Stimulated activated CD8-positive, alpha-beta memory T cell treated with anti-CD3 and anti-CD28 coated beads, Interleukin-15, amount 100 ng/mL, for 48 hours (primary cell): Measurements from ENCODE around the gene VPS37B.
A peak's percentile ranks its signal among the peaks of the same experiment; 100 is the strongest.

Experiments
- DNase-seq, 2 donors: peaks; one replicate each; pipeline ENCODE4 v3.0.0-alpha.2; 2020; ENCODE audit warnings: low read depth in 2 of 2

VPS37B gene

DNA sequence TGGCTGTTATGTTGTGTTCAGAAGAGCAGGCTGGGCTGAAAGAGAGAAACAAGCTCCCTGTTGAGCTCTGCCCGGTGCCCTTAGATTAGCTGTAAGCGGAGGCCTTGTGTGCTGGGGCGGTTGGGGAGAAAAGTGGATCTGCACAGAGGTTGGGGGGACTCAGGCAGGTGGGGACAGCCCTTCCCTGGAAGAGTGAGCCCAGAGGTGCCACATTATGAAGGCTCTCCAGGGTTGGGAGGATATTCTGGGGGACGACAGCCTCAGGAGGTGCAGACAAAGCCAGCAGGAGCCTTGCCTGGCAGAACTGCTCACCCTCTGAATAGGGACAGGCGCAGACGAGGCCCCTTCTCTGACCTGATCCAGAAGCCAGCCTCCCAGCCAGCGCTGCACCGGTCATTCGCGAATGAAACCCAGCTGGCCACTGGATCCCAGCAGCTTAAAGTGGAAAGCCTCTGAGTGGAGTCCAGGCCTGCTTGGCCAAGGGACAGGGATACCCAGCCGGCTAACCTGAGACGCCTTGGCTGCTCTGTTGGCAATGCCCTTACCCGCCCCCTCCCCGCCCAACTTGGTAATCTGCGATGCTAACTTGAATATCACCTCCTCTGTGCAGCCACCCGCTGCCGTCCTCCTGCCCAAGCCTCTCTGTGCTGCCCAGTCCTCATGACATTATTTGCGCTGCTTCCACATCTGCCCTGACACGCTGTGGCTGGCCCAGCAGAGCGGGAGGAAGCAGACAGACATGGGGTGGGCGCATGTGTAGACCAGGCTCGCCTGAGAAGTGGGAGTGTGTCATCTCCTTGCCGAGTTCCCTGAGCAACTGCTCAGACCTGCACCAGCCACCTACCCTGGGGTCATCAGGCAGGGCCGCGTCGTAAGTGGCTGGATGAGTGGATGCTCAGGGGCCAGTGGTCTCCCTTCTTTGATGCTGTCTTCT lies 55.1 kb downstream of the VPS37B start:
- no peak for DNase-seq

- DNase-seq: no peak
Observed at GRCh38 chr12:122839907-122840554, 55.9 kb downstream of the VPS37B start.

DNA sequence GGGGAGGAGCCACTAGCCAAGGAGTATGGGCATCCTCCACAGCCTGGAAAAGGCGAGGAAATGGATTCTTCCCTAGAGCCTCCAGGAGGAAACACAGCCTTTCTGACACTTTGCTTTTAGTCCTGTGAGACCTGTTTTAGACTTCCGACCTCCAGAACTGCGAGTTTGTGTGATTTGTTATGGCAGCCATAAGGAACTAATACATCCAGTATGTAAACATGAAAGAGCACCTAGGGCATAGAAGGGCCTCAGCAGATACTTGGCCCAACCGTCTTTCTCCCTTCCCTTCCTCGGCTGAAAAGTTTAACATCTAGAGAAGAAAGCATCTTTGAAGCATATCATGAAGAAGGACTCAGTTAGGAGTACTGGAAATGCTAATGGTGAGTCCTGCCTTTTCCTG lies 57.1 kb downstream of the VPS37B start:
- no peak for DNase-seq

DNA sequence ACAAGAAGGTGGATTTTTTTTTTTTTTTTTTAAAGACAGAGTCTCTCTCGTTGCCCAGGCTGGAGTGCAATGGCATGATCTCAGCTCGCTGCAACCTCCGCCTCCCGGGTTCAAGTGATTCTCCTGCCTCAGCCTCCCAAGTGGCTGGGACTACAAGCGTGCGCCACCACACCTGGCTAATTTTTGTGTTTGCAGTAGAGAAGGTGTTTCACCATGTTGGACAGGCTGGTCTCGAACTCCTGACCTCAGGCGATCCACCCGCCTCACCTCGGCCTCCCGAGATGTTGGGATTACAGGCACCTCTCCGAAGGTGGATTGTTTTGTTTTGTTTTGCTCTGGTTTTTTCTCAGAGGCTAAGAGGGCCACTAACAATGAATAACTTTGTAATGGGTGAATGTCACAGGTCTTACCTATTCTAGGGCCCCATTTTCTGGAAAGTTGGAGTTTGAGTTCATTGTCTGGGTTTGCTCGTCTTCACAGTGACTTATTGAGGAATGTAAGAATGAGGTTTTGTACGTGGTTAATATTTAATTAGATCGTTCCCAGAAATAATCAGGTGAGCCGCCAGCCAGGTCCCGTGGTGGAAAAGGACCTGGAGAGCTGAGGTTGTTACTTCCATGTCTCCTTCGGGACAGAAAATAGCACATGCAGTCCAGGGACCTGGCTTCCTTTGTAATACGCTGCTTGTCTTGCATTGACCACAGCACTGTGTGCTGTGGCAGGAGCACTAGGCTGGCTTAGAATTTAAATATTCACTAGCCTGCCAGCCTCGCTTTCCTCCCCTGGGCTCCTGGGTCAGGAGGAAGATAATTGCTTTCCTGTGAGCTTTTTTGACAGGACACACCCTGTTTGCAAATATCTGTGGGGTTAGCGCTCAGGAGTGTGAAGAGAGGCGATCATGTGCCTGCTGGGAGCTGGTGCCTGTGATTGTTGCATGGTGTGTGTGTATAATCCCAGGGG lies 58.3 kb downstream of the VPS37B start:
- no peak for DNase-seq

DNA sequence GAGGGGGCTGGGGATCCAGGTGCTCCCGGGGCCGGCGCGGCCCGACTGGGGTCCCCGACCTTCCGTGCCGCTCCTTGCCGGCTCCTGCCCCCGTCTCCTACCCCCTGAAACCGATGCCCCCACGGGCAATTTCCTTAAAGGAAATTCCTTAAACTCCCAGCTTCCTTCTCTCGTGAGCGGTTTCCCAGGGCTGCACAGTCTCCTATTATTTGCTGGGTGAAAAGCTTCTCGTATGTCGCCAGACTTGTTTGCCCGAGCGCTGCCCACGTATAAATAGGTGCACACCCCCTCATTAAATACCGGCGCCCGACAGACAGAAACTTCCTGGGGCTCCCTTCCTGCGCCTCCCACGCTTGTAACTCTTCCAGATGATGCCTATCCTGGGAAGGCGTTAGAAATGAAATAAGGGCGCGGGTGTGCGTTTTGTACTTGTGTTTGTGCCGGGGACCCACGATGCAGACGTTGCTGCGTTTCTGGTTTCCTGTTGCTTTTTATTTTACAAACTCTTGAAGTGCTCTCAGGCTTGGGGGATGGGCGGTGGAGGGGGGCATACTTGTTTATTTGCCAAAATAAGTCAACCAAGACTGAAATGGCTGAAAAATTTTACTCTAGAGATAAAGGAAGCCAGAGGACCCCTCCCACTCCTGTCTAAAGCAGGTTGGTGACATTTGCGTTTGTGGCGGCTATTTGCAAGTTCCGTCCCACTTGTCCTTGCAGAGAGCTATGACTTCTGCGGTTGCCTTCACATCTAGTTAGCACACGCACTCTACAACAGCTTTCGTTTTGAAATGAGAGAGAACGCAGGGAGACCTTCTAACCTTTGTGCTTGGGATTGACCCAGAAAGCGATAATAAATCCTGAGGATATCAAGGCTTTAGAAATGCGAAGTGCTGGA lies 59.6 kb downstream of the VPS37B start:
- peak in 1 of 2 donors; percentile 28 for DNase-seq

DNA sequence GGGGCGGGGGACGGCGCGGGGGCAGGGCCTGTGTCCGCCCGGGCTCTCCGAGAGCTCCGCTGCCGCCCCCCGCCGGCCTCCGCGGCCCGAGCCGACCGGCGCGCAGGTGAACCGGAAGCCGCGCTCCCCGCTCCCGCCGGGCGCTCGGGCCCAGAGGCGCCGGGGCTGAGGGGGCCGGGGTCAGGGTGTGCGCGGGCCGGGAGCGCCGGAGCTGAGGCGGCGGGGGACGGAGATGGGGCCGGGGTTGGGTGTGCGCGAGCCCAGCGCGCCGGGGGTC lies 60.2 kb downstream of the VPS37B start:
- no peak for DNase-seq

GRCh38 chr12:122834921-122835749 lies 60.8 kb downstream of the VPS37B start, which contains the start of gene HIP1R:
Gene HIP1R (plus strand): TSS chr12:122835457. CDS start chr12:122835551, 94 bp downstream.
- DNase-seq: peak; percentile 28 to 32

DNA sequence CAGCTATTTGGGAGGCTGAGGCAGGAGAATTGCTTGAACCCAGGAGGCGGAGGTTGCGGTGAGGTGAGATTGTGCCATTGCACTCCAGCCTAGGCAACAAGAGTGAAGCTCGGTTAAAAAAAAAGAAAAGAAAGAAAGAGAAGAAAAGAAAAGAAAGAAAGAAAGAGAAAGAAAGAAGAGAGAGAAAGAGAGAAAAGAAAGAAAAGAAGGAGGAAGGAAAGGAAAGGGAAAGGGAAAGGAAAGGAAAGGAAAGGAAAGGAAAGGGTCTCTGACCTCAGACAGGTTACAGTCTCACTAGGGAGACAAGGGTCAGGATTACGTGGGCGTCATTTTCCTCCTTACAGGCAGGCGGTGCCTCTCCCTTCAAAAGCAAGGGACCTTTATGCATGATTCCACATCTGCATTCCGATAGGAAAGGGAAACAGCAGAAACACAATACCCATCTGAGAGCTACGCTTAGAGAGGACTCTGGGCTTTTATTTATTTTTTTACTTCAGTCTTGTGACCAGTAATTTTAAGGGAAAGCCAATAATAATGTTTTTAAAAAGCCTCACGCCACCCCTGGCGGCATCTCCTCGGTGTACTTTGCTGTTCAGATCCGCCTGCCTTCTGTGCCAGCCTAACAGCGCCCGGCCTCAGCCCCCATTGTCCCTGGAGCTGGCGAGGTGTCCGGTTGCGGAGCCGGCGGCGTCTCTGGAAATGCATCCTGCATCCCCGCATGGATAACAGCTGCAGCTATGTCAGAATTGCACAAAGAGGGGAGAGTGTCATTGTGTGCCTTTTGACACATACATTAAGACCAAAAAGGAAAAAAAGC lies 61.6 kb downstream of the VPS37B start:
- no peak for DNase-seq

DNA sequence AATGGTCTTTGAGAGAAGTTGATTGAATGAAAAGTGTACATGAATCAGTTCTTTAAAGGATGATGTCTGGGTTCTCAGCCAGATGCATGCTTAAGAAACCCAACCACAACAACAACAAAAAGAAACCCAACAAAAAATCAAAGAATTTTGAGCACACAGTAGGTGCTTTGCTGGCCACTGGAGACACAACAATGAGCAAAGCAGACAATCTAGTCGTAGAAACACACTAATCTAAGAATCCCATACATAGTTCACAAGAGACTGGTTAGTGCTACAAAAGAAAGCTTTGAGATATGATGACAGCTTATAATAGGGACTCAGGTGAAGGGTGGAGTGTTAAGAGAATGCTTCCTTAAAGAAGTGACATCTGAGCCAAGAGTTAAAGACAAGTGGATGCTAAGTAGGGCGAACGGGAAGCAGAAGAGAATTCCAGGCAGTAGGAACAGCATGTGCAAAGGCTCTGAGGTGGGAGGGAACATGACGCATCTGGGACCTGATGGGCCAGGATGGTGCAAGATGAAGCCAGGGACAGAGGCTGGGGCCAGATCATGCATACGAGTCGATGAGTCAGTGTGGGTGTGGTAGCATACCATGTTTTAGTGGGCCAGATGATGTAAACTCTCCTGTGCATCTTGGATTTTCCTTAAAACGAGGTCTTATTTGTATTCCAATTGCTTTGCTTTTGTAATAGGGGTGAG lies 65.3 kb downstream of the VPS37B start:
- no peak for DNase-seq

GRCh38 chr12:122827258-122827657 lies 68.7 kb downstream of the VPS37B start:
- DNase-seq: no peak

DNA sequence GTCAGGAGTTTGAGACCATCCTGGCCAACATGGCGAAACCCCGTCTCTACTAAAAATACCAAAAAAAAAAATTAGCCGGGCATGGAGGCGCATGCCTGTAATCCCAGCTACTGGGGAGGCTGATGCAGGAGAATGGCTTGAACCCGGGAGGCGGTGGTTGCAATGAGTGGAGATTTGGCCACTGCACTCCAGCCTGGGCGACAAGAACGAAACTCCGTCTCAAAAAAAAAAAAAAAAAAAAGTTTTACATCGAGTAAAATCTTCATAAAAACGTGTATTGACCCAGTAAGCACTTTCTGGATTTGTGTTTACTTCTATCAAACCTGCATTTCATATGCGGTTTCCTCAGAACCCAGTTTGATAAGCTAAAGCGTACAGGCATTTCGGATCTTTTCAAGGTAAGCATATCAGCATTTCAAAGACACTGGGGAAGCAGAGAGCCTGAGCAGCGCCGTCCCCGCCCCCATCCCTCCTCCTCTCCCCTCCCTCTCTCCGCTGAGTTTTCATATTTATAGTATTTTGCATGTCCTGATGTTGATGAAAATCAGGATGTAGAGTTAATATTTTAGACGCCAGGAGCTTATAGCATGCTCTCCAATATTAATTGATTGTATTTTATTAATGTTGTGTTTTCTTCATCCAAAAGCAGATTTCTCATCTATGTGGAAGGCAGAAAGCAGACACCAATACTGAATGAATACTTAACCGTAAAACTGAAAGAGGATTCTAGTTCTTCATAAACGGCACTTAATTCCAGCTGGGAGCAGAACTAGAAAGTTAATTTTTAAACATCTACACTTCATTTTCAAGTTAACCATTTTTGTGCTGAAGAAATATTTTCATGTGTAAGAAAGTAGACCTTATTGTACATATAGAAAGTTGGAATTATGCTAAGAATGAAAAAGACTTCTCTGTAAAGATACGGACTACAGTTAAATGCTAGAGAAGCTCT lies 69.9 kb downstream of the VPS37B start:
- no peak for DNase-seq

GRCh38 chr12:122823429-122823828 lies 72.5 kb downstream of the VPS37B start:
- DNase-seq: no peak

DNA sequence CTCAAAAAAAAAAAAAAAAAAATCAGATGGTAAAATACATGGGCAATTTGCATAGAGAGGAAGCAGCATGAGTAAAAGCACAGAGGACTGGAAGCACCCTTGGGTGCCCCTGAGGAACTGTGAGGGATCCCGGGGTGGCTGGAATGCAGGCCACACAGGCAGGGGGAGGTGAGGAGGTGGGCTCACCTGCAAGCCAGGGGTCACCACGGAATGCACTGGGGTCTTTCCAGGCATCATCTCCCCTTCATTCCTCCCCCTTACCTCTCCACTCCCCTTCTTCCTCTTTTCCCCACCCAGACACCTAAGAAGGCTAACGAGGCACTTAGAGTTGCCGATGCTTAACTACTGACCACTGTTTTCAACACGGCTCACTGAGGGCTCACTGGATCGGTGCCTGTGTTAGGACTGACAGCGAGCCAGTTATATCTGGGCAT lies 75.1 kb downstream of the VPS37B start:
- no peak for DNase-seq

DNA sequence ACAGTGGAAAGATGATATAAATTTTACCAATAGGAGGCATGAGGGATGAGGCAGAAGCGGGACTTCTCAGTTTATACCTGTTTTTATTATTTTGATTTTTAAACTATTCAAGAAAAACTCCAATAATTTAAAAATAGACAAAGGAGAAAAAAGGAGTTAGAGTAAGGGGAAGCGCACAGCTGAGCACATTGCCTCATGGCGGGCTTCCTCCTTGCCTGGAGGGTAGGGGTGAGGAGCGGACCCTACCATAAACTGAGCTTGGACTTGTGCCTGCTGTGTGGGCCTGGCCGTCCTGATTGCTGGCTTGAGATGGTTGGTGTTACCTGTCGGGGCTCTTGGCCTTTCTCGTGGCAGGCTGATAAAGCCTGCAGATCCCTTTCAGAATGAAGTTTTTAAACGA lies 75.8 kb downstream of the VPS37B start:
- DNase-seq: no peak

GRCh38 chr12:122819209-122819785 lies 76.6 kb downstream of the VPS37B start:
- no peak for DNase-seq
